ENCODE results near the gene SHC4. TPM values are rescaled to one million over a fixed set of nuclear protein-coding genes. Genes with fewer than 3 reads are reported as not detected.
A peak's percentile ranks its signal among the peaks of the same experiment; 100 is the strongest.

The SHC4 gene
- total RNA-seq, 1 donor from 2014 or later, result 0.68 TPM

DNA sequence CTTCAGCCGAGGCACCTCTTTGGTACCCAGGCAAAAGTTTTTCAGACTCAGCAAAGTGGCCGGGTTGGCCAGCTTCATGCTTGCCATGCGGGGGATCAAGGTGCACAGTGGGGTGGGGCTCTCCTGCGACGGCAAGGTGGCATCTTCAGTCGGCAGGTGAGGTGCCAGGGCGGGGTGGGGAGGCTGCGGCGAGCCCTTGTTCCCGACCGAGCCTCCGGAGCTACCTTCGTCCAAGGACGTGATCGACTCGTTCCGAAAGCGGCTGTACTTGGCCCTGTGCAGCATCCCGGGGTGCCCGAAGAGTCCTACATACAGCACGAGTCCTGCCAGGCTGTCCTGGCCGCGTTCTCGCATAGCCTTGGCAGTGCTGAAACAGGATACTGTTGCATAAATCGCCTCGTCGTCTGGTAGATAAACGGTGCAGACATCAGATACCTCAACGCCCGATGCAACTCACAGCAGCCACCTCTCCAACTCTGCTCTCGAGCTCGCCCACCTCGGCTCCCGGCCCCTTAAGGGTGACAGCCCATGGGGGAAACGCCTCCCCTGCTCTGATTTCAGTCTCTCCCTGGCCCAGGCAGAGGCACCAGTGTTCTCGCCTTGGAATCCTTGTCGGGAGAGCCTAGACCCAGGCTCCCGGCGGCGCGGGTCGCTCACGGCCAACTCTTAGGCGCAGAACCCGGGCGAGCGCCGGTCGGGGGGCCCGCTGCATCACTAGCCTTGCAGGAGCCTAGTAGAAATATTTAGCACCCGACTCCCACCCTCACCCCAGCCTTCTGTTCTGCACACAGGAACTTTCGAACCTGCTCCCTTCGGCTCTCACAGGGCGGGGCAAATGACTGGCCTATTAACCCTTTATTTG, 826 bp downstream of the SHC4 start:
- H3K9me3 ChIP-seq, result no peaks in the 10 kb centered on the region
- ATAC-seq (peak; percentile 65 to 72), DNase-seq (no peak)
- no peak overlapping the region for H3K27ac ChIP-seq
- TF ChIP-seq, protein P1, sequence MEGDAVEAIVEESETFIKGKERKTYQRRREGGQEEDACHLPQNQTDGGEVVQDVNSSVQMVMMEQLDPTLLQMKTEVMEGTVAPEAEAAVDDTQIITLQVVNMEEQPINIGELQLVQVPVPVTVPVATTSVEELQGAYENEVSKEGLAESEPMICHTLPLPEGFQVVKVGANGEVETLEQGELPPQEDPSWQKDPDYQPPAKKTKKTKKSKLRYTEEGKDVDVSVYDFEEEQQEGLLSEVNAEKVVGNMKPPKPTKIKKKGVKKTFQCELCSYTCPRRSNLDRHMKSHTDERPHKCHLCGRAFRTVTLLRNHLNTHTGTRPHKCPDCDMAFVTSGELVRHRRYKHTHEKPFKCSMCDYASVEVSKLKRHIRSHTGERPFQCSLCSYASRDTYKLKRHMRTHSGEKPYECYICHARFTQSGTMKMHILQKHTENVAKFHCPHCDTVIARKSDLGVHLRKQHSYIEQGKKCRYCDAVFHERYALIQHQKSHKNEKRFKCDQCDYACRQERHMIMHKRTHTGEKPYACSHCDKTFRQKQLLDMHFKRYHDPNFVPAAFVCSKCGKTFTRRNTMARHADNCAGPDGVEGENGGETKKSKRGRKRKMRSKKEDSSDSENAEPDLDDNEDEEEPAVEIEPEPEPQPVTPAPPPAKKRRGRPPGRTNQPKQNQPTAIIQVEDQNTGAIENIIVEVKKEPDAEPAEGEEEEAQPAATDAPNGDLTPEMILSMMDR (IDR thresholded peaks at IDR 0.05), result no peak
- H3K4me3 ChIP-seq, result peak overlapping the region; percentile 55
- H3K4me1 ChIP-seq, result peaks cover 23% of the 10 kb centered on the region
- H3K27me3 ChIP-seq (ENCODE audit: low read depth), result peaks cover 32% of the 10 kb centered on the region
- intact Hi-C loops (cut with DNase I), result no loop called here
- H3K36me3 ChIP-seq, result no peaks in the 10 kb centered on the region

DNA sequence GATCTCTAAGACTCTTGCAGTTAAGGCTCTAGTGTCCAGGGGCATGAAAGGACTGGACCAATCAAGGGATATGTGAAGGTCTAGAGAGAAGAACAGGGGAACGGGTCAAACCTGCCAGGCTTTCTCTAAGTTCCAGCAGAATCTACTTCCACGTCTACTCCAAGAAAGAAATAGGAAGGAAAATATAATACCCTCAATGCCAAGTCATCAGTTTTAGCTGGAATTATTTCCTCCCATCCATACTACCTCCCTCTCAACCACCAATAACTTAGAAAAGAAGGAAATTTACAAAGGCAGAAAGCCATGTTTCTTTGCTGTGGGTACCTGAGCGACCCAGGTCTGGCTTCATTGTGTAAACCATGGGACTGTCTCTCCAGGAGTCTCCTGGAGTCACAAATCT, 7.8 kb downstream of the SHC4 start:
- ATAC-seq (no peak), DNase-seq (no peak)
- H3K27ac ChIP-seq, result no peak overlapping the region
- H3K4me3 ChIP-seq, result no peak overlapping the region
- no peaks in the 10 kb centered on the region for H3K9me3 ChIP-seq
- intact Hi-C loops (cut with DNase I), result no loop called here
- no peaks in the 10 kb centered on the region for H3K36me3 ChIP-seq
- no peaks in the 10 kb centered on the region for H3K4me1 ChIP-seq
- TF ChIP-seq, protein P1 (IDR thresholded peaks at IDR 0.05), result no peak
- no peaks in the 10 kb centered on the region for H3K27me3 ChIP-seq (ENCODE audit: low read depth)

DNA sequence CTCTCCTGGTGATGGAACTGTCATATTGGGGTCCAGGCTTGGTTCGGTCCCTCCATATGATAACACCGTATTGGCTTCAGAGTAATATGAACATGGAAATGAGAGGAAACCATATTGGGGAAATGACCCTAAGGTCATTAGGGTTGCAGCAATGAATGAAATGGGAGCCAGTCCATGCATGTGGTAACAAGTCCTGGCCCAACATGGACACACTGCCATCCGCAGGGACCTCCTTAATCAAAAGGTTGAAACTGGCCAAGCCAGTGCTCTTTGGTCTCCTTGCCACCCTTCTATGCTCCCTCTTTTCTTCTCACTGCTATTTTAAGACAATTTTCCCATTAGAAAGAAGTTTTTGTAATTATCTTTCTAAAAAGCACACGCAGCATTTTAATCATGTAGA, 8.3 kb downstream of the SHC4 start:
- no peaks in the 10 kb centered on the region for H3K36me3 ChIP-seq
- DNase-seq (no peak), ATAC-seq (no peak)
- TF ChIP-seq, protein P1 (IDR thresholded peaks at IDR 0.05), result no peak
- intact Hi-C loops (cut with DNase I), result no loop called here
- no peak overlapping the region for H3K27ac ChIP-seq
- no peaks in the 10 kb centered on the region for H3K27me3 ChIP-seq (ENCODE audit: low read depth)
- no peak overlapping the region for H3K4me3 ChIP-seq
- no peaks in the 10 kb centered on the region for H3K4me1 ChIP-seq
- no peaks in the 10 kb centered on the region for H3K9me3 ChIP-seq

DNA sequence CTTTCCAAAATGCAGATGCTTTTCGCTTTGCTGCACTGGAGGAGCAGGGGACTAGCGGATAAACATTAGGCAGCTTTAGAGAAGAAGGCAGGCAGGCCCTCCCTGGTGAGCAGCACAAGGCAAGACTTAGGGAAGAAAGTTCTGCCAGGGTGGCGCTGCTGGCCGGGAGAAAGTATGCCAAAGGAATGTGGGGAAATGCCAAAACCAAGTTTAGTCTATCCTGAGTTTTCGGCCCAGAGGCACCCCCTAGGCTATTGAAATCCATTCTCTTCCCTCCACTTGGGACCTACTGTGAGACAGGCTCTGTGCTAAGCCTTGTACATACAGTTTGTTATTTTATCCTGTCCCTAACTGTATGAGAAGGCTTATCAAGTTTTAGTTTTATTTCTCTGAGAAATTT, 9.2 kb downstream of the SHC4 start:
- intact Hi-C loops (cut with DNase I), result no loop called here

DNA sequence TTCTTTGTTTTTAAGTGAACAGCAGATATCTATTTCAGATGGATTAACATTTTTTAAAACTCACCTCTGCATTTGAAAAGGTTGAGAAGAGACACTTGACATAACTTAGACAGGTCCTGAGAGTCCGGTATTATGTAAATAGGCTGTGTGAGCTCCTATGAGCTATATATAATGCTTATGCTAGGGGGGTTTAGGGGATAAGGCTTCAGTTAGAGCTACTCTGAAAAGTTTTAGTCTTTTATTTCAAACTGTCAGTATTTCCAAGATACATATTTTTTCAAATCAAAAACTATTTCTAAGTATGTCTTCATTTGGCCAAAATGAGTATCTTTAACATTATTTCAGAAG, 16.9 kb downstream of the SHC4 start:
- TF ChIP-seq, protein P1 (IDR thresholded peaks at IDR 0.05), result no peak
- no peak overlapping the region for H3K4me3 ChIP-seq
- no peaks in the 10 kb centered on the region for H3K36me3 ChIP-seq
- DNase-seq, result no peak
- H3K27ac ChIP-seq, result no peak overlapping the region
- H3K4me1 ChIP-seq, result no peaks in the 10 kb centered on the region
- H3K9me3 ChIP-seq, result no peaks in the 10 kb centered on the region
- no peaks in the 10 kb centered on the region for H3K27me3 ChIP-seq (ENCODE audit: low read depth)
- ATAC-seq, result no peak
- intact Hi-C loops (cut with DNase I), result no loop called here

More for the DNA sequence above, 9.2 kb downstream of the SHC4 start:
- H3K27ac ChIP-seq, result no peak overlapping the region
- no peaks in the 10 kb centered on the region for H3K4me1 ChIP-seq
- DNase-seq, result no peak
- no peaks in the 10 kb centered on the region for H3K9me3 ChIP-seq
- TF ChIP-seq, protein P1 (IDR thresholded peaks at IDR 0.05), result no peak
- peak in 1 of 2 donors; percentile 39 for ATAC-seq
- no peaks in the 10 kb centered on the region for H3K36me3 ChIP-seq
- H3K27me3 ChIP-seq (ENCODE audit: low read depth), result no peaks in the 10 kb centered on the region
- no peak overlapping the region for H3K4me3 ChIP-seq
